Stimulated activated naive CD8-positive, alpha-beta T cell treated with anti-CD3 and anti-CD28 coated beads, Interleukin-15, amount 100 ng/mL, for 72 hours (primary cell): ENCODE data around the gene UGT2B11.
"Not testable (repeated sequence)": the region's sequence is repeated elsewhere in the genome, so short reads cannot be mapped to it uniquely, and the experiment has no call there.

Experiments
- ATAC-seq: fragments of 150-1000 bp; cut with Tn5 transposase; 2 replicates; pipeline ENCODE4 v1.10.0; 2021; ENCODE audit warnings: mild to moderate bottlenecking, moderate library complexity
- DNase-seq, 2 donors: peaks; one replicate each; pipeline ENCODE4 v3.0.0; 2021 to 2022
- H3K27ac Mint-ChIP-seq, 2 donors: one replicate each; pipeline ENCODE4 v1.8.0; 2022; ENCODE audit warnings: mild to moderate bottlenecking in 2 of 2, mixed read lengths in 2 of 2, moderate library complexity in 2 of 2
- H3K27me3 Mint-ChIP-seq: one replicate; pipeline ENCODE4 v1.8.0; 2022; ENCODE audit warnings: mixed read lengths
- H3K4me1 Mint-ChIP-seq: one replicate; pipeline ENCODE4 v1.8.0; 2022; ENCODE audit warnings: mild to moderate bottlenecking, mixed read lengths
- H3K4me3 Mint-ChIP-seq, 2 donors: one replicate each; pipeline ENCODE4 v1.8.0; 2022; ENCODE audit warnings: mild to moderate bottlenecking in 2 of 2, mixed read lengths in 2 of 2, moderate library complexity in 1 of 2
- H3K9me3 Mint-ChIP-seq, 2 donors: one replicate each; pipeline ENCODE4 v1.8.0; 2022; ENCODE audit warnings: mixed read lengths in 2 of 2

The UGT2B11 gene

DNA sequence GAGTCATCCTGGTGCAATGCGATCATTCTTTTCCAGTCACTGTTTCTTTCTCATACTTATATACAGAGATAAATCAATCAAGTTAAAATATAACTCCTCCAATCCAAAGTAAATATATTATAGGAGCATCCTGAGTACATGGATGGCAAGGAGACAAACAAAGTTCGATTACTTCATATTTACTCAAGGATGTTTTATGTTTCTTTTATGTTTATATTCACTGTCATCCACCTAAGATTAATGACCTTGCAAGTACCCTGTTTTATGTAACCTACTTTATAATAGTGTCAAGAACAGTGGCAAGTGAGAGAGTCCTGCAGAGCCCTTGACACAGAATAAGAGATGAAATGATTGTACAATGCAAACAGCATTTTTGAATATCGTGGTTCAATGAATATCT, at the start of gene UGT2B11:
TSS of gene UGT2B11 (minus strand) at position 33 of the 400 bp plus-strand sequence. CDS start at position 7, 26 bp downstream.
- Mint-ChIP-seq H3K4me3 (no peak within 1 kb of the TSS), H3K9me3 (no peaks in the 10 kb centered on the region), H3K27ac (no peak within 1 kb of the TSS), H3K27me3 (no peaks in the 10 kb centered on the region), H3K4me1 (no peaks in the 10 kb centered on the region)
- ATAC-seq: no peak
- no peak for DNase-seq

DNA sequence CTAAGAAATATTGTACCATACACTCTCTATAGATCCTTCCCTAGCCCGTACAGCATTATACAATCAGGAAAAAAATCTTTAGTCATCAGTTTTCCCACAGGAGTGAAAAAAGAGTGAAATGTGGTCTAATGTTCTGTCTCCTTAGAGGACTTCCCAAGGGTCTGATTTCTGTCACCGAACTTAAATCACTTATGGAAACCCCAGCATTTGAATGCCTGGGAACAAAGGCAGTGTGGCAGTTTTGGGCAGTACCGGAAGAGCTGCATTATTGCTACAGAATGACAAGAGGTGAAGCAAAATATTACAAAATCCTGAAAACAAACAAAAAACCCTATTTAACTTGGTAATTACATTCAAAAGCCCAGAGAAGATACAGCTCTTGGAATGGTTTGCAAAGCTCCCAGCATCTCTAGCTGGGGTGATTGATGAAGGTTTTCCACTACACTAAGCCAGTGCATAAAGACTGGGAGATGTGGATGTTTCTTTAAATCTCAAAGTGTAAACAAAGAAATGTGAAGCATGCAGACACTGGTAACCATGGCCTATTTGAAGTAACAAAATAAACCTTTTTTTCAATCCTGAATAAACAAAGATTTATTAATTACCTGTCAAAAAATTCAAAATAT, 38.7 kb upstream of the UGT2B11 start:
- not testable (repeated sequence) for H3K4me1 Mint-ChIP-seq, H3K9me3 Mint-ChIP-seq, H3K4me3 Mint-ChIP-seq, H3K27ac Mint-ChIP-seq, H3K27me3 Mint-ChIP-seq, ATAC-seq, DNase-seq

DNA sequence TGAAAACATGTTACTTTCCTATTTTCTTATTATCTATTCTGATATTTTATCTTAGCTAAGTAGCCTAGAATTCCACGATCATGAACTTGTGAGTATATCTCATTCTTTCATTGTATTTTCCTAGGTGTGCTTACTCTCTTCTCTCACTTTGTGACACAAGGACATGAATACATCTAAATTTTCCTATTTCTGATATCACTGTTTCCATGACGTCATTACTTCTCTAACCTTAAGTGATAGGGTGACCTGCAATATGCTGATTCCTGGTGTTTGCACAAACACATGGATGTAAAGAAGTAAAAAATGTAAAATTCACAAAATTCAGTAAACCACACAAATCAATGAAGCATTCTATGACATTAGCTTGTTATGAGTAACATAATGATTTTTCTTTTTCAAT, 36.3 kb upstream of the UGT2B11 start:
- ATAC-seq, H3K27ac Mint-ChIP-seq, H3K4me3 Mint-ChIP-seq, H3K4me1 Mint-ChIP-seq, H3K27me3 Mint-ChIP-seq, H3K9me3 Mint-ChIP-seq, DNase-seq: not testable (repeated sequence)

DNA sequence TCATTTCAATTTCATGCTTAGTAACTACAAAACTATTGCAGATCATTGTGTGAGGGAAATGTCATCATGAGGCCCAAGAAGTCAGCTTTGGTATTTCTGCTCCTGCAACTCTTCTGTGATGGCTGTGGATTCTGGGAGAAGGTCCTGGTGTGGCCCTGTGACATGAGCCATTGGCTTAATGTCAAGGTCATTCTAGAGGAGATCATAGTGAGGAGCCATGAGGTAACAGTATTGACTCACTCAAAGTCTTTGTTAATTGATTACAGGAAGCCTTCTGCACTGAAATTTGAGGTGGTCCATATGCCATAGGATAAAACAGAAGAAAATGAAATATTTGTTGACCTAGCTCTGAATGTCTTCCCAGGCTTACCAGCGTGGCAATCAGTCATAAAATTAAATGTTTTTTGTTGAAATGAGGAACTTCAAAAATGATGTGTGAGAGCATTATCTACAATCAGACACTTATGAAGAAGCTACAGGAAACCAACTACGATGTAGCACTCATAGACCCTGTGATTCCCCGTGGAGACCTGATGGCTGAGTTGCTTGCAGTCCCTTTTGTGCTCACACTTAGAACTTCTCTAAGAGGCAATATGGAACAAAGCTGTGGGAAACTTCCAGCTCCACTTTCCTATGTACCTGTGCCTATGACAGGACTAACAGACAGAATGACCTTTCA, 28.2 kb upstream of the UGT2B11 start:
- not testable (repeated sequence) for H3K4me3 Mint-ChIP-seq, H3K27ac Mint-ChIP-seq, ATAC-seq, H3K4me1 Mint-ChIP-seq, H3K27me3 Mint-ChIP-seq, DNase-seq
- peaks cover 7 to 23% of the 10 kb centered on the region in 2 donors for H3K9me3 Mint-ChIP-seq

DNA sequence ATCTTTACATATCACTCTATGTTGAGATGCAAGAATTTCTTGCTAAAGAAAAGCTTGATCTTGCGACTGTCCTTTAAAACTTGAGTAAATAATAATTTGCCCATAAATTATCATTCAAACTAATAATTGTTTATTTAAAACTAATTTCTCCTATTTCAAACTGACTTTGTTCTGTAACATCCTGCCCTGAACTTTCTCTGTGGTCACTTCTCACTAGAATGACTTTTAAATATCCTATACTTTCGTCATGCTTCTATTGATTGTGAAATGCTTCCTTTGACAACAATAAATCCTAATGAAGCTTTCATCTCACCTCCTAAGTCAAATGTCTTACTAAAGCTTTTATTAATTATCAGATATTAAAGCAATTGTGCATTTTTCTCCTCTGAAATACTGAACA, 27.2 kb upstream of the UGT2B11 start:
- not testable (repeated sequence) for ATAC-seq, DNase-seq, H3K27ac Mint-ChIP-seq, H3K4me1 Mint-ChIP-seq, H3K4me3 Mint-ChIP-seq, H3K27me3 Mint-ChIP-seq
- peaks cover 7 to 23% of the 10 kb centered on the region in 2 donors for H3K9me3 Mint-ChIP-seq

DNA sequence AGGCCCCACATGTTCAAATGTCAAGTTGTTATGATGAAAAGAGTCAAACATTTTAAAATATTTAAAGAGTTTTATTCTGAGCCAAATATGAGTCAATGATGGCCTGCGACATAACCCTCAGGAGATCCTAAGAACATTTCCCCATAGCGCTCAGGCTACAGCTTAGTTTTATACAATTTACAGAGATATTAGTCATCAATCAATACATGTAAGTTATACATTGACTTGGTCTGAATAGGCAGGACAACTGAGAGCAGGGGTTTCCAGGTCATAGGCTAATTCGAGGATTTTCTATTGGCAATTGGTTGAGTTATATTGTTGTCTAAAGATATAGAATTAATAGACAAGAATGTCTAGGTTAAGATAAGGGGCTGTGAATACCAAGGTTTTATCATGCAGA, 26.2 kb upstream of the UGT2B11 start:
- not testable (repeated sequence) for DNase-seq, H3K27ac Mint-ChIP-seq, H3K4me3 Mint-ChIP-seq, H3K27me3 Mint-ChIP-seq, H3K4me1 Mint-ChIP-seq, ATAC-seq
- peaks cover 2 to 16% of the 10 kb centered on the region in 2 donors for H3K9me3 Mint-ChIP-seq

DNA sequence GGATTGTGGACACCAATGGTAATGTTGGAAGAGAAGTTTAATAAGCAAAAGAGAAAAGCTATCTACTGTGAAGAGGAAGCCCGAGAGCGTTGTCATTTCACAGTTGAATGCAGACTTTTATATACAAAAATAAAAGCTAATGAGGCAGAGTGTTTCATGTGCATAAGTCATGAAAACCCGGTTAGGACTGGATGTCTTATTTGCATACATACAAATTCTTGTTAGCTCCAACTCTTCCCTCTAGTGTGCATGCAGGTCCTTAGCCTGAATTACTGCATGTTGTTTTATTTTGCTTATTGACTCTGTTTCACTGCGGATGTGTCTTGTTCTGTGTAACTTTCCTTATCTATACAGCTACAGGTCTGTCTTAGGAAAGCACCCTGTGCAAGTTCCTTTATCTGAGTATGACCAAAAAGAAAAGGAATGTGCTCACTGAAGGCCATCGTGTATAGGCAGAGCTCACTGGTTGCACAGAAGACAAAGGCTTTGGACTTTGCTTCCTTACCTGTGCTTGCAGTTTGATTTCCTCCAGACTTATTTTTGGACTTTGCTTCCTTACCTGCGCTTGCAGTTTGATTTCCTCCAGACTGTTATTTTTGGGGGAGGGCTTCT, 25.1 kb upstream of the UGT2B11 start:
- no peak overlapping the region for H3K27ac Mint-ChIP-seq
- peaks cover 0 to 6% of the 10 kb centered on the region in 2 donors for H3K9me3 Mint-ChIP-seq
- H3K4me3 Mint-ChIP-seq: no peak overlapping the region
- DNase-seq (no peak), ATAC-seq (no peak)
- H3K4me1 Mint-ChIP-seq: no peaks in the 10 kb centered on the region
- no peaks in the 10 kb centered on the region for H3K27me3 Mint-ChIP-seq

DNA sequence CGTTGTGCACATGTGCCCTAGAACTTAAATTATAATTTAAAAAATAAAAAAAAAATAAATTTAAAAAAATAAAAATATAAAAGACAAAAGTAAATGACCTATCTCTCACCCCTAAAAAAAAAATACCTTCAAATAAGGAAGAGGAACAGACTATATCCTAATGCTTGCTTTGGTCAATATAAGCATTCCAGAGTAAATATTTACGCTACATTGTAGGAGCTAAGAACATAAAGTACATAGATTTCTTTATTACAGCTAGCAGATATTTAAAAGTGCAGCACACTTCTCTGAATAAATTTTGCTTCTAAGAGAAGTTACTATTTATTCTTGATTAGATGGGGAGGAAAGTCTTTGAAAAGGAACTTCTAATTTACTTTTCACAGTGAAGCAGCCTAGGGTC, 24.5 kb upstream of the UGT2B11 start:
- no peak for ATAC-seq
- no peak overlapping the region for H3K4me3 Mint-ChIP-seq
- H3K4me1 Mint-ChIP-seq: no peaks in the 10 kb centered on the region
- H3K27ac Mint-ChIP-seq: no peak overlapping the region
- DNase-seq: no peak
- peaks cover 0 to 6% of the 10 kb centered on the region in 2 donors for H3K9me3 Mint-ChIP-seq
- H3K27me3 Mint-ChIP-seq: no peaks in the 10 kb centered on the region

DNA sequence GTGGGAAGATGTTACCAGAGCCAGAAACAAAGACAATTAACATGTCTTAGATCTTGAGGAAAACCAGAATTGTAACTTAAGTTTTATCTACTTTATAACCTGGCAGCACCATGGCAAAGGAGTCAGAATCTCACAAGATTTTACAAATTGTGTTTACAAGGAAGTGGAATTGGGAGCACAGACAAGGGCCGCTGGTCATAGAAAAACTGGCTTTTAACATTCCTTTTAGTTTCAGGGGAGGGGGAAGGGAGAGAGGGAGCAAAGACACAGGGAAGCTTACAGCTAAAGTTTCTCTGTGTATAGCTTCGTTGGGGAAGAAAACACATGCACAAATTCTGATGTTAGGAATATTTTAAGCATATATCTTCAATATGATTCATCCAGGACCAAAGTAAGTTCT, 10.3 kb upstream of the UGT2B11 start:
- H3K4me1 Mint-ChIP-seq: no peaks in the 10 kb centered on the region
- H3K9me3 Mint-ChIP-seq: no peaks in the 10 kb centered on the region
- no peak overlapping the region for H3K4me3 Mint-ChIP-seq
- ATAC-seq: no peak
- no peaks in the 10 kb centered on the region for H3K27me3 Mint-ChIP-seq
- no peak overlapping the region for H3K27ac Mint-ChIP-seq
- no peak for DNase-seq

DNA sequence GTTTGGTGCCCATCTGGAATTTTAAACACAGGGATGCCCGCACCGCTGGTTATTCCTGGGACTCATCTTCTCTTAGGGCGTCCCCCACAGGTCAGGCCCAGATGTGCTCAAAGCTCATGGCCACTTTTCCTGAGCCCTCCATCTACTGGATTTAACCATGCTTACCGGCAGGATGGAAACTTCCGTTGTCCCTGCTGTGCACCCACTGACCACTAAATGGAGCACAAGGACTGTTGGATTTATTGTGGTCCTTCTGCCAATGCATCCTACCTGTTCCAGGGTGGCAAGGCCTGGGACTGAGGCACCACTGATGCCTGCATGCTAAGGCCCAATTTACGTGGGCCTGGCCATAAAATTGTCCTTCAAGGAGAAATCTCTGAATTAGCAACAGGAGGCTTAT, 8.7 kb upstream of the UGT2B11 start:
- ATAC-seq, H3K4me1 Mint-ChIP-seq, H3K27me3 Mint-ChIP-seq, DNase-seq, H3K4me3 Mint-ChIP-seq, H3K27ac Mint-ChIP-seq, H3K9me3 Mint-ChIP-seq: not testable (repeated sequence)

DNA sequence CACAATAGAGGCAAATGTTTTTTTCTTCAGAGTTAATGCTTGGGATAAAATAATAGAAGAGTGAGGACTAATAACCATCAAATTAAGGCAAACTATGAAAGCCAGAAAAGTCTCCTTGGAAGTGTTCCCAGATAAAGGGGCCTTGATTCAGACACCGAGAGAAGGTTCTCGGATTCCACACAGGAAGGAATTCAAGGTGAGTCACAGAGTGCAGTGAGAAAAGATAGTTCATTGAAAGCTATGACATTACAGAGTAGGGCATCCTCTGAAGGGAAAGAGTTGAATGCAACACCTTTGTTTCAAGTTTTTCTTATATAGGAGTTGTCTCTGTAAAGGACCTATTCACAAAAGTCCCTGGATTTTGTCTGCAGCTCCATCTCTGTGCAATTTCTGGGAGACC, 3.9 kb upstream of the UGT2B11 start:
- not testable (repeated sequence) for H3K4me1 Mint-ChIP-seq, ATAC-seq, H3K27ac Mint-ChIP-seq, DNase-seq, H3K4me3 Mint-ChIP-seq, H3K9me3 Mint-ChIP-seq, H3K27me3 Mint-ChIP-seq

DNA sequence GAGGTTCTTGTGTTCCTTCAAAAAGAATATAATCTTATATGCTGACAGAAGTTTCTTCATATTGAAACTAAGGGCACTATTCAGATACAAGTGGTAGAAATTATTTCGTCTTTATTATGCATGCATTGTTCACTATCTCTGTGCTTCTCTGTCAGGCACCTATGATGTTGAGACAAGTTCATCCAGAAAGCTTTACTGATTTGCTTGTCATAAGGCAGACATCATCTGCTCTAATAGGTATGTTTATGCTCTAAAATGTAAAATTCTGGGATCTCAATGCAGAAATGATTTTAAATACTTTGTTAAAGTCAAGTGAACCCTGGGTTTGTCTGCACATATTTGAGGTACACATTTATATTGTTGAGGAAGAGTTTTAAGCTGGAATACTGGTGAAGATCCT, 3.6 kb downstream of the UGT2B11 start:
- no peak for DNase-seq
- no peak for ATAC-seq
- H3K4me1 Mint-ChIP-seq: no peaks in the 10 kb centered on the region
- H3K27ac Mint-ChIP-seq: no peak overlapping the region
- no peak overlapping the region for H3K4me3 Mint-ChIP-seq
- no peaks in the 10 kb centered on the region for H3K27me3 Mint-ChIP-seq
- no peaks in the 10 kb centered on the region for H3K9me3 Mint-ChIP-seq

DNA sequence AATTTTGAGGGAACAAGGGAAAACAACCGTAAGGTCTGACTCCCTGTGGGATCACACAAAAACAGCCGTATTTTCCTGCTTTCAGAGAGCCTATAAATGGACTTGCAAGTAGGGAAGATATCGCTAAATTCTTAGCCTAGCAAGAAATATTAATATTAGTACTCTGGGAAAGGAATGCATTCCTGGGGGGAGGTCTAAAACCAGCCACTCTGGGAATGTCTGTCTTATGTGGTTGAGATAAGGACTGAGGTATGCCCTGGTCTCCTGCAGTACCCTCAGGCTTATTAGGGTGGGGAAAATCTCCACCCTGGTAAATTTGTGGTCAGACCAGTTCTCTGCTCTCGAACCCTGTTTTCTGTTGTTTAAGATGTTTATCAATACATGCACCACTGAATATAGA, 16.0 kb downstream of the UGT2B11 start:
- H3K4me1 Mint-ChIP-seq, H3K9me3 Mint-ChIP-seq, DNase-seq, H3K27ac Mint-ChIP-seq, ATAC-seq, H3K4me3 Mint-ChIP-seq, H3K27me3 Mint-ChIP-seq: not testable (repeated sequence)

DNA sequence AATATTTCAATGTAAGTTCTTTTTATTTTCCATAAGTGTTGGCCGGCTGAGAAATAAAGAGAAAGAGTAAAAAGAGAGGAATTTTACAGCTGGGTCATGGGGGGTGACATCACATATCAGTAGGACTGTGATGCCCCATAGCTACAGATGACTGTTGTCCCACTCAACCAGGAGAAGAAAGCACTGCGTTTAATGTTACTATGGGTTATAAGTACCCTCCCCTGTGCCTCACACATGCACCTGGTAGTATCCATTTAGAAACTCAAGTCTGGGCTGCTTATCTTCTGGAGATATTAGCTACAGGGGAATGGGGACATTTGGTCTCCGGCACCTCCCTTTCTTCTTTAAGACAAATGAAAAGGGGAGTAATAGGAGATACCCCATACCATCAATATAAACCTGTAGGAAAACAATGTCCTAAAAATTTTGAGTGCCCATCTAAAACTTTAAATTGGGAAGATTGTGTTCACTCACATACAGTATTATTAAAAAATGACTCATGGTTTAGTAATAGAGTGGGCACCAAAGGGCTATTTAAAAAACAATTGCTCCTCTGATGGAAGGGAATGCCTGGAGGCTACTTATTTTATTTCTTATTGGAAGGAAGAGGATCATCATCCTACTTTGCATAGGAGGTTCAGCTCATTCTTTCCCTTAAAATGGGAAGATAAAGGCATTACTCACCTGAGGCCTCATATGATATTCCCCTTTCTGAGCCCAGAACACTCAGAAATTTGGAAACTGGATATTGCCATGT, 18.2 kb downstream of the UGT2B11 start:
- Mint-ChIP-seq H3K4me1 (no peaks in the 10 kb centered on the region), H3K9me3 (peaks cover 5 to 8% of the 10 kb centered on the region in 2 donors), H3K4me3 (no peak overlapping the region), H3K27ac (no peak overlapping the region), H3K27me3 (no peaks in the 10 kb centered on the region)
- ATAC-seq (no peak), DNase-seq (no peak)

DNA sequence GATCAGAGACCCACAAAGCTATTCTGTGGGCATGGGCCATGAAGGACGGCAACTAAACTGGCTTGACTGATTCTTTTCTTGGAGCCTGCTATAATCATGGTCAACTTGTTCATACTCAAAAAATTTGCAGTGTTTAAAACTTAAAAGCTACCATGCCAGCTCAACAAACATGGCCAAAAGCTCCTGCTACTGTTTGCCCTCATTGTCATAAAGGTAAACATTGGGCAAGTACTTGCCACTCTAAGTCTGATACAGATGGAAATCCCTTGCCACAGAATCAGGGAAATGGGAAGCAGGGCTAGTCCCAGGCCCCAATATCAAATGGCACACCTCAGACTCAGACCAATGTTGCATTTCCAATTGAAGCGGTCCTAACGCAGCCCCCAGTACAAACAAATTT, 20.4 kb downstream of the UGT2B11 start:
- H3K4me3 Mint-ChIP-seq: no peak overlapping the region
- ATAC-seq (no peak), DNase-seq (no peak)
- no peaks in the 10 kb centered on the region for H3K27me3 Mint-ChIP-seq
- no peak overlapping the region for H3K27ac Mint-ChIP-seq
- peaks cover 5 to 8% of the 10 kb centered on the region in 2 donors for H3K9me3 Mint-ChIP-seq
- H3K4me1 Mint-ChIP-seq: no peaks in the 10 kb centered on the region

DNA sequence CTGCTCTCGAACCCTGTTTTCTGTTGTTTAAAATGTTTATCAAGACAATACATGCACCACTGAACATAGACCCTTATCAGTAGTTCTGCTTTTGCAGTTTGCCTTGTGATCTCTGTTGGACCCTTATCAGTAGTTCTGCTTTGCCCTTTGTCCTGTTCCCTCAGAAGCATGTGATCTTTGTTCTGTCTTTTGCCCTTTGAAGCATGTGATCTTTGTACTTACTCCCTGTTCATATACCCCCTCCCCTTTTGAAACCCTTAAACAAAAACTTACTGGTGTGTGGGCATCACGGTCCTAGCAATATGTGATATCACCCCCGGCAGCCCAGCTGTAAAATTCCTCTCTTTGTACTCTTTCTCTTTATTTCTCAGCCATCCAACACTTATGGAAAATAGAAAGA, 22.6 kb downstream of the UGT2B11 start:
- H3K4me3 Mint-ChIP-seq, H3K27ac Mint-ChIP-seq, DNase-seq, H3K4me1 Mint-ChIP-seq, ATAC-seq, H3K9me3 Mint-ChIP-seq, H3K27me3 Mint-ChIP-seq: not testable (repeated sequence)
